8988T (cell line): ENCODE data around the gene MRPS9.

Experiments
- DNase-seq: peaks from one replicate; pipeline ENCODE4 v3.0.0; 2011

The MRPS9 gene

GRCh38 chr2:105125920-105126319 is 88.1 kb downstream of the MRPS9 start:
- no peak for DNase-seq

- no peak for DNase-seq
Observed at GRCh38 chr2:105126336-105126735, 88.5 kb downstream of the MRPS9 start.

- no peak for DNase-seq
Observed at GRCh38 chr2:105127289-105127915, 89.5 kb downstream of the MRPS9 start.

- no peak for DNase-seq
Observed at GRCh38 chr2:105129722-105130232, 91.9 kb downstream of the MRPS9 start.

GRCh38 chr2:105130546-105130945 is 92.7 kb downstream of the MRPS9 start:
- DNase-seq: no peak

- no peak for DNase-seq
Observed at GRCh38 chr2:105134081-105134480, 96.2 kb downstream of the MRPS9 start.

- no peak for DNase-seq
Observed at GRCh38 chr2:105135436-105135835, 97.6 kb downstream of the MRPS9 start.

- no peak for DNase-seq
Observed at GRCh38 chr2:105136394-105136793, 98.5 kb downstream of the MRPS9 start.

GRCh38 chr2:105138643-105139042 is 100.8 kb downstream of the MRPS9 start:
- no peak for DNase-seq

- DNase-seq: no peak
Observed at GRCh38 chr2:105139556-105140239, 101.8 kb downstream of the MRPS9 start.

GRCh38 chr2:105140240-105140568 is 102.3 kb downstream of the MRPS9 start:
- DNase-seq: no peak

GRCh38 chr2:105141099-105141614 is 103.3 kb downstream of the MRPS9 start:
- no peak for DNase-seq

- DNase-seq: no peak
Observed at GRCh38 chr2:105142239-105142638, 104.4 kb downstream of the MRPS9 start.

- no peak for DNase-seq
Observed at GRCh38 chr2:105143094-105143466, 105.2 kb downstream of the MRPS9 start.

GRCh38 chr2:105143467-105144151 is 105.7 kb downstream of the MRPS9 start:
- DNase-seq: no peak

GRCh38 chr2:105144152-105144940 is 106.5 kb downstream of the MRPS9 start:
- DNase-seq: no peak

- DNase-seq: no peak
Observed at GRCh38 chr2:105144941-105145300, 107.1 kb downstream of the MRPS9 start.

- no peak for DNase-seq
Observed at GRCh38 chr2:105149272-105149671, 111.4 kb downstream of the MRPS9 start.
